Mesenchymal stem cell (in vitro differentiated cells and primary cell): Measurements from ENCODE around the gene PKP2.

Experiments
- DNase-seq: peaks from one replicate; pipeline ENCODE4 v3.0.0-alpha.2; 2013
- H2AFZ ChIP-seq: one replicate; pipeline ENCODE4 v1.6.1; 2013; ENCODE audit warnings: low read depth, mild to moderate bottlenecking, control low read depth, inconsistent platforms, low read length, moderate library complexity
- H2AK5ac ChIP-seq: 2 replicates; pipeline ENCODE4 v1.6.1; 2013; ENCODE audit warnings: low read length, moderate library complexity, mild to moderate bottlenecking, inconsistent platforms; ENCODE audit not compliant: severe bottlenecking
- H2BK120ac ChIP-seq: one replicate; pipeline ENCODE4 v1.6.1; 2013; ENCODE audit warnings: low read depth, mild to moderate bottlenecking, inconsistent platforms, low read length, moderate library complexity
- H2BK12ac ChIP-seq, 2 experiments: one replicate each; pipeline ENCODE4 v1.6.1; 2013; ENCODE audit warnings: inconsistent platforms in 2 of 2, low read length in 2 of 2, mild to moderate bottlenecking in 2 of 2, moderate library complexity in 2 of 2, control low read depth in 1 of 2
- H2BK15ac ChIP-seq: one replicate; pipeline ENCODE4 v1.6.1; 2013; ENCODE audit warnings: mild to moderate bottlenecking, low read depth, inconsistent platforms; ENCODE audit not compliant: poor library complexity, severe bottlenecking
- H2BK5ac ChIP-seq: 2 replicates; pipeline ENCODE4 v1.6.1; 2013; ENCODE audit warnings: low read depth, mild to moderate bottlenecking, low read length, control low read depth, inconsistent platforms; ENCODE audit not compliant: poor library complexity, severe bottlenecking
- H3K14ac ChIP-seq, 2 experiments: one replicate each; pipeline ENCODE4 v1.6.1; 2013; ENCODE audit warnings: inconsistent platforms in 2 of 2, low read length in 2 of 2, control low read depth in 1 of 2, mild to moderate bottlenecking in 1 of 2, moderate library complexity in 1 of 2
- H3K18ac ChIP-seq, 2 experiments: one replicate each; pipeline ENCODE4 v1.6.1; 2013; ENCODE audit warnings: inconsistent platforms in 2 of 2, low read length in 2 of 2, control low read depth in 1 of 2, low read depth in 1 of 2, mild to moderate bottlenecking in 1 of 2
- H3K23ac ChIP-seq, 2 experiments: one replicate each; pipeline ENCODE4 v1.6.1; 2013; ENCODE audit warnings: inconsistent platforms in 2 of 2, low read length in 2 of 2, mild to moderate bottlenecking in 2 of 2, moderate library complexity in 2 of 2, control low read depth in 1 of 2
- H3K27ac ChIP-seq: 2 replicates; pipeline ENCODE4 v1.5.1; 2013; ENCODE audit warnings: mild to moderate bottlenecking, moderate library complexity, low read length, control low read depth, inconsistent platforms; ENCODE audit not compliant: poor library complexity, severe bottlenecking
- H3K27me3 ChIP-seq, 2 experiments: 2 replicates each; pipeline versions ENCODE4 v1.6.1 to v1.7.0; 2013; ENCODE audit warnings: low read length in 2 of 2, mild to moderate bottlenecking in 2 of 2, moderate library complexity in 2 of 2, control low read depth in 1 of 2, inconsistent platforms in 1 of 2; ENCODE audit not compliant: control insufficient read depth in 1 of 2, insufficient read depth in 1 of 2
- H3K36me3 ChIP-seq, 2 experiments: 2 replicates each; pipeline versions ENCODE4 v1.6.1 to v1.7.0; 2013; ENCODE audit warnings: low read length in 2 of 2, control low read depth in 1 of 2, inconsistent platforms in 1 of 2, low read depth in 1 of 2, mild to moderate bottlenecking in 1 of 2; ENCODE audit not compliant: insufficient read depth in 2 of 2, control insufficient read depth in 1 of 2
- H3K4ac ChIP-seq, 2 experiments: one replicate each; pipeline ENCODE4 v1.6.1; 2013; ENCODE audit warnings: inconsistent platforms in 2 of 2, low read length in 2 of 2, mild to moderate bottlenecking in 2 of 2, moderate library complexity in 2 of 2, control low read depth in 1 of 2, low read depth in 1 of 2
- H3K4me1 ChIP-seq: 2 replicates; pipeline ENCODE4 v1.6.1; 2013; ENCODE audit warnings: low read depth, low read length, control low read depth; ENCODE audit not compliant: control insufficient read depth, insufficient read depth
- H3K4me2 ChIP-seq: 2 replicates; pipeline ENCODE4 v1.6.1; 2013; ENCODE audit warnings: low read length, mild to moderate bottlenecking, inconsistent platforms; ENCODE audit not compliant: poor library complexity, severe bottlenecking
- H3K4me3 ChIP-seq, 2 experiments: 2 replicates each; pipeline versions ENCODE4 v1.5.1 to v1.7.0; 2013; ENCODE audit warnings: low read length in 2 of 2, mild to moderate bottlenecking in 2 of 2, control low read depth in 1 of 2, low read depth in 1 of 2; ENCODE audit not compliant: insufficient read depth in 1 of 2
- H3K79me1 ChIP-seq: replicated peaks from 2 replicates; pipeline ENCODE4 v1.6.1; 2013; ENCODE audit warnings: mild to moderate bottlenecking, control low read depth, low read length, inconsistent platforms; ENCODE audit not compliant: poor library complexity, severe bottlenecking
- H3K9ac ChIP-seq: 2 replicates; pipeline ENCODE4 v1.7.0; 2013; ENCODE audit warnings: mild to moderate bottlenecking, low read length, moderate library complexity
- H3K9me3 ChIP-seq: 2 replicates; pipeline ENCODE4 v1.7.0; 2013; ENCODE audit warnings: mild to moderate bottlenecking, low read length; ENCODE audit not compliant: control insufficient read depth
- H4K8ac ChIP-seq: one replicate; pipeline ENCODE4 v1.6.1; 2013; ENCODE audit warnings: inconsistent platforms, mild to moderate bottlenecking, low read length, moderate library complexity
- H4K91ac ChIP-seq: one replicate; pipeline ENCODE4 v1.6.1; 2013; ENCODE audit warnings: mild to moderate bottlenecking, low read length, inconsistent platforms
- WGBS: methylation state at CpG from one replicate; pipeline ENCODE4 v1.1.7; 2013; ENCODE audit warnings: mixed read lengths; 5-methylcytosine and 5-hydroxymethylcytosine counted together

PKP2 gene

DNA sequence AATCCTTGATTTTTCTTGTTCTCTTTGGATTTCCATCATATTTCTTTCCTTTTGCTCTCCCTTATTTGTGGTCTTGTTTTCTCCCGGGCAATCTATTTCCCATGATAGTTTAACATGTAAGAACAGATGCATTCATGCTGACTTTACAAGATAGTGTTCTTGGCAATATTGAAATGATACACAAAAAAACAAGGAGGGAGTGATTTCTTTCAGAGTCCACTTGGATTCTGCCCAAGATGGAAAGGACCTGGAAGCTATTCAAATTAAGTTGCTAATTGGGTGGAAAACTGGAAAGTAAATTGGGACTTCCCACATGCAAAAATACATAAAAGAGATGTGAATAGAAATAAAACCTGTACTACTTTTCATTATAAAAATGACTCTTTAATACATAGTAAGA is 126.4 kb downstream of the PKP2 start:
- no peaks in the 10 kb centered on the region for H3K4me1 ChIP-seq
- no peak for DNase-seq
- H3K79me1 ChIP-seq = no peaks in the 10 kb centered on the region
- no peak overlapping the region for H3K23ac ChIP-seq
- no peak overlapping the region for H2BK15ac ChIP-seq
- H3K14ac ChIP-seq = no peak overlapping the region
- H3K18ac ChIP-seq = no peak overlapping the region
- H4K91ac ChIP-seq = no peak overlapping the region
- no peak overlapping the region for H3K9ac ChIP-seq
- no peak overlapping the region for H4K8ac ChIP-seq
- no peak overlapping the region for H2BK12ac ChIP-seq
- H3K36me3 ChIP-seq = no peaks in the 10 kb centered on the region
- H3K9me3 ChIP-seq = no peaks in the 10 kb centered on the region
- H2BK120ac ChIP-seq = no peak overlapping the region
- no peak overlapping the region for H2BK5ac ChIP-seq
- H3K27me3 ChIP-seq = peaks cover 3 to 17% of the 10 kb centered on the region in 2 experiments
- no peak overlapping the region for H3K4me2 ChIP-seq
- H3K27ac ChIP-seq = no peak overlapping the region
- H3K4me3 ChIP-seq = no peak overlapping the region
- H2AFZ ChIP-seq = no peak overlapping the region
- no peak overlapping the region for H3K4ac ChIP-seq
- no CpG with 5 or more reads among the region's 1 CpG for WGBS
- H2AK5ac ChIP-seq = no peak overlapping the region

DNA sequence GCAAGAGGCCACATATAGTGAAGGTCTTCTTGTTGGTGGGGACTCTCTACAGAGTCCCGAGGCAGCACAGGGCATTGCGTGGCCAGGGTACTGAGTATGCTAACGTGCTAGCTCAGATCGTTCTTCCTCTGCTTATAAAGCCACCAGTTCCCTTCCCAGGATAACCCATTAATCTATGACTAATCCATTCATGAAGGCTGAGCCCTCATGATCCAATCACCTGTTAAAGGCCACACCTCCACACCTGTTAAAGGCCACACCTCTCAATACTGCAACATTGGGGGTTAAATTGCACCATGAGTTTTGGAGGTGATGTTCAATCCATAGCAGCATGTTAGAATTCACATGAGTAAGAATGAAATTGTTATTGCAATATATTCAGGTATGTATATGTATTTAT is 128.1 kb downstream of the PKP2 start:
- Histone ChIP-seq H3K18ac (no peak overlapping the region), H3K23ac (no peak overlapping the region), H2BK120ac (no peak overlapping the region), H3K27ac (no peak overlapping the region), H3K9ac (no peak overlapping the region), H2BK5ac (no peak overlapping the region), H2AFZ (no peak overlapping the region), H4K8ac (no peak overlapping the region), H4K91ac (no peak overlapping the region), H3K36me3 (no peaks in the 10 kb centered on the region), H3K4ac (no peak overlapping the region), H2BK15ac (no peak overlapping the region), H3K79me1 (no peaks in the 10 kb centered on the region), H3K14ac (no peak overlapping the region), H3K4me3 (no peak overlapping the region), H3K4me2 (no peak overlapping the region), H2BK12ac (no peak overlapping the region), H3K27me3 (peaks cover 3 to 12% of the 10 kb centered on the region in 2 experiments), H2AK5ac (no peak overlapping the region), H3K4me1 (no peaks in the 10 kb centered on the region), H3K9me3 (no peaks in the 10 kb centered on the region)
- no peak for DNase-seq
- 88% methylated on average over 3 of the region's 4 CpGs for WGBS

DNA sequence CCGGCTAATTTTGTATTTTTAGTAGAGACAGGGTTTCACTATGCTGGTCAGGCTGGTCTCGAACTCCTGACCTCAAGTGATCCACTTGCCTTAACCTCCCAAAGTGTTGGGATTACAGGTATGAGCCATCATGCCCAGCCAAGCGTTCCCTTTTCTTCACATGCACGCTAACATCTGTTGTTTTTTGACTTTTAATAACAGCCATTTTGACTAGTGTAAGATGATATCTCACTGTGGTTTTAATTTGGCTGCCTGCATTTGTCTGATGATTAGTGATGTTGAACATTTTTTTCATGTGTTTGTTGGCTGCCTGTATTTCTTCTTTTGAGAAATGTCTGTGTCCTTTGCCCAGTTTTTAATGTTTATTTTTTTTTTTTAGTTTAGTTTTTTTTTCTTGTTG is 130.7 kb downstream of the PKP2 start:
- H4K8ac ChIP-seq = no peak overlapping the region
- no peak overlapping the region for H4K91ac ChIP-seq
- no peak overlapping the region for H2BK5ac ChIP-seq
- H3K9me3 ChIP-seq = no peaks in the 10 kb centered on the region
- 93% methylated on average over 3 of the region's 4 CpGs for WGBS
- peaks cover 9 to 13% of the 10 kb centered on the region in 2 experiments for H3K27me3 ChIP-seq
- no peaks in the 10 kb centered on the region for H3K36me3 ChIP-seq
- H3K4me2 ChIP-seq = no peak overlapping the region
- no peak overlapping the region for H3K4me3 ChIP-seq
- H3K14ac ChIP-seq = no peak overlapping the region
- no peak overlapping the region for H3K9ac ChIP-seq
- H3K4ac ChIP-seq = no peak overlapping the region
- H2AFZ ChIP-seq = no peak overlapping the region
- DNase-seq = no peak
- no peak overlapping the region for H2BK120ac ChIP-seq
- H2BK12ac ChIP-seq = no peak overlapping the region
- no peak overlapping the region for H3K27ac ChIP-seq
- H3K23ac ChIP-seq = no peak overlapping the region
- H3K79me1 ChIP-seq = no peaks in the 10 kb centered on the region
- H2BK15ac ChIP-seq = no peak overlapping the region
- no peak overlapping the region for H3K18ac ChIP-seq
- H2AK5ac ChIP-seq = no peak overlapping the region
- H3K4me1 ChIP-seq = no peaks in the 10 kb centered on the region

DNA sequence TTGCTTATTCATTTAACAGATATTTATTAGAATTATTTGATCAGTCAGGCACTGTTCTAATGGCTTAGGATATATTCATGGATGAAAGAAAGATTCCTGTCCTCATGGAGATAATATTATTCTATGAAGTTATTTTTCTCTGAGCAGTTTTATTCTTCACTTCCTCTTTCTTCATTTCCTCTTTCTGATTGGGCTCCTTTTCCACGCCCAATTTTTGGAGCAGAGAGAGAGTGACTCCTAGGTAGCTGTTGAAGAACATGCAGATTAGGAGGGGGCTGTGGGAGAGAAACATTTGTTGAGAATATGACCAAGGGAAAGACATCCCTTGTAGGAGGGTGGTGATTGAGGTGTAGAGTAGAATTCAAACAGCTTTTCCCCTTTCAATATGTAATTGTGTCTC is 134.9 kb downstream of the PKP2 start:
- Histone ChIP-seq H2BK120ac (no peak overlapping the region), H3K9me3 (no peaks in the 10 kb centered on the region), H2BK15ac (no peak overlapping the region), H3K36me3 (no peaks in the 10 kb centered on the region), H4K8ac (no peak overlapping the region), H2AK5ac (no peak overlapping the region), H3K4me1 (no peaks in the 10 kb centered on the region), H2BK12ac (no peak overlapping the region), H3K9ac (no peak overlapping the region), H3K79me1 (no peaks in the 10 kb centered on the region), H2AFZ (no peak overlapping the region), H3K27ac (no peak overlapping the region), H3K4ac (no peak overlapping the region), H3K18ac (no peak overlapping the region), H3K23ac (no peak overlapping the region), H3K27me3 (peaks cover 6 to 10% of the 10 kb centered on the region in 2 experiments), H2BK5ac (no peak overlapping the region), H4K91ac (no peak overlapping the region), H3K4me3 (no peak overlapping the region), H3K4me2 (no peak overlapping the region), H3K14ac (no peak overlapping the region)
- no peak for DNase-seq
- WGBS = 42% methylated on average over 1 of the region's 1 CpG
